Endodermal cell (in vitro differentiated cells): ENCODE measurements around the gene XIAP. TPM values are rescaled to one million over a fixed set of nuclear protein-coding genes. Genes with fewer than 3 reads are reported as not detected.

ENCODE experiments used
- DNase-seq: peaks from one replicate; pipeline ENCODE4 v3.0.0-alpha.2; 2017
- H3K27ac ChIP-seq: 2 replicates; pipeline ENCODE4 v1.5.1; 2013; ENCODE audit warnings: mild to moderate bottlenecking, low read depth, low read length, moderate library complexity
- H3K27me3 ChIP-seq: 2 replicates; pipeline ENCODE4 v1.6.1; 2013; ENCODE audit warnings: mild to moderate bottlenecking, low read length, moderate library complexity; ENCODE audit not compliant: insufficient read depth, control insufficient read depth, poor library complexity, severe bottlenecking
- H3K36me3 ChIP-seq: 2 replicates; pipeline ENCODE4 v1.7.0; 2013; ENCODE audit warnings: mild to moderate bottlenecking, low read length, moderate library complexity; ENCODE audit not compliant: control insufficient read depth, insufficient read depth
- H3K4me1 ChIP-seq: one replicate; pipeline ENCODE4 v1.7.0; 2013; ENCODE audit warnings: low read length; ENCODE audit not compliant: control insufficient read depth, insufficient read depth
- H3K4me3 ChIP-seq: 2 replicates; pipeline ENCODE4 v1.5.1; 2013; ENCODE audit warnings: mild to moderate bottlenecking, low read length, moderate library complexity
- H3K9ac ChIP-seq: 2 replicates; pipeline ENCODE4 v1.6.1; 2013; ENCODE audit warnings: mild to moderate bottlenecking, low read length, moderate library complexity; ENCODE audit not compliant: poor library complexity, severe bottlenecking; ENCODE audit errors: extremely low read depth
- H3K9me3 ChIP-seq: 2 replicates; pipeline ENCODE4 v1.6.1; 2013; ENCODE audit warnings: mild to moderate bottlenecking, low read length, moderate library complexity; ENCODE audit not compliant: control insufficient read depth
- H3K27ac Mint-ChIP-seq: 2 replicates; pipeline ENCODE4 v1.8.0; 2020; ENCODE audit warnings: mixed read lengths
- H3K27me3 Mint-ChIP-seq: 2 replicates; pipeline ENCODE4 v1.8.0; 2021; ENCODE audit warnings: mild to moderate bottlenecking, mixed read lengths; ENCODE audit not compliant: insufficient read depth
- H3K36me3 Mint-ChIP-seq: 2 replicates; pipeline ENCODE4 v1.8.0; 2020; ENCODE audit warnings: low read depth, mixed read lengths
- H3K4me1 Mint-ChIP-seq: 2 replicates; pipeline ENCODE4 v1.8.0; 2020; ENCODE audit warnings: mixed read lengths
- H3K4me3 Mint-ChIP-seq: 2 replicates; pipeline ENCODE4 v1.8.0; 2020; ENCODE audit warnings: mild to moderate bottlenecking, moderate library complexity, mixed read lengths
- H3K9me3 Mint-ChIP-seq: 2 replicates; pipeline ENCODE4 v1.8.0; 2020; ENCODE audit warnings: mild to moderate bottlenecking, mixed read lengths
- WGBS, 2 experiments: methylation state at CpG; one replicate each; pipeline versions ENCODE4 v1.1.5 to v1.1.7; 2013; ENCODE audit warnings: missing lambda C conversion rate in 2 of 2, mixed read lengths in 1 of 2; ENCODE audit not compliant: insufficient coverage in 1 of 2, insufficient read length in 1 of 2; 5-methylcytosine and 5-hydroxymethylcytosine counted together
- total RNA-seq, 2 donors: library from RNA; stranded (reverse); fragmentation: NEBNext Ultra II Directional in 1 of 2; extraction: Animal tissue kit (Norgen Biotek cat#: 25700) in 1 of 2; gene quantifications; 2 replicates in 1 of 2; 3 replicates in 1 of 2; pipeline ENCODE4 v1.2.1, GENCODE V29; 2021
- TF ChIP-seq, protein P1 (sequence below): fragments of 200-600 bp; sonication (generic); conservative IDR thresholded peaks from 2 replicates; pipeline ENCODE4 v1.5.0; 2021; ENCODE audit warnings: antibody characterized with exemption, mild to moderate bottlenecking

XIAP gene
- total RNA-seq, 2 donors from 2014 or later: 59.1 to 59.8 TPM

DNA sequence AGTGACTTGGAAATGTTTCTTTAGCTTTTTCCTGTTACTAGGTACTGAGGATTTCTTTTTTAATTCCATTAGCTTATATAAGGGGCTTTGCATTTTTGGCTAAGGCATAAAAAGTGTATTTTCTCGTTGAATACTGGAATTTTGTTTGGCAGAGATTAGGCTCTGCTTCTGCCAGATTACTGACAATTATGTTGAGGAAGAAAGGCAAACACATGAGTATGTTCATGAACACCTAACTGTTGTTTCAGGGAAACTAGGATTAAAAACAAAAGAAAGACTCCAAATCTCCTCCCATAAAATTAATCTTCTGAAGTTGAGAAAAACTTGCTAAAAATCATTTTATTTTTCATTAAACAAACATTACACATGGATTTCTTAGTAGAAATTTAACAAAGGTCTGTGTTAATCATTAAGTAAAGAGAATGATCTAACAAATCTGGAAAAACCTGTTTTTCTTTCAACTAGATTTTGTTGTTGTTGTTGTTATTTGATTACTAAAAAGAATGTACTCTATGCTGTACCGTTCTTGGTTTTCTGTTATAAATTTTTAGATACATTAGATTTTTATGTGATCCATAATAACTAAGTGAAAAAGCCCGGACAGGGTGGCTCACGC lies 58.4 kb downstream of the XIAP start:
- no peaks in the 10 kb centered on the region for H3K4me1 Mint-ChIP-seq
- no peak overlapping the region for H3K9ac ChIP-seq
- no peaks in the 10 kb centered on the region for H3K36me3 ChIP-seq
- H3K27ac ChIP-seq: no peak overlapping the region
- no peaks in the 10 kb centered on the region for H3K27me3 Mint-ChIP-seq
- TF ChIP-seq, protein P1, sequence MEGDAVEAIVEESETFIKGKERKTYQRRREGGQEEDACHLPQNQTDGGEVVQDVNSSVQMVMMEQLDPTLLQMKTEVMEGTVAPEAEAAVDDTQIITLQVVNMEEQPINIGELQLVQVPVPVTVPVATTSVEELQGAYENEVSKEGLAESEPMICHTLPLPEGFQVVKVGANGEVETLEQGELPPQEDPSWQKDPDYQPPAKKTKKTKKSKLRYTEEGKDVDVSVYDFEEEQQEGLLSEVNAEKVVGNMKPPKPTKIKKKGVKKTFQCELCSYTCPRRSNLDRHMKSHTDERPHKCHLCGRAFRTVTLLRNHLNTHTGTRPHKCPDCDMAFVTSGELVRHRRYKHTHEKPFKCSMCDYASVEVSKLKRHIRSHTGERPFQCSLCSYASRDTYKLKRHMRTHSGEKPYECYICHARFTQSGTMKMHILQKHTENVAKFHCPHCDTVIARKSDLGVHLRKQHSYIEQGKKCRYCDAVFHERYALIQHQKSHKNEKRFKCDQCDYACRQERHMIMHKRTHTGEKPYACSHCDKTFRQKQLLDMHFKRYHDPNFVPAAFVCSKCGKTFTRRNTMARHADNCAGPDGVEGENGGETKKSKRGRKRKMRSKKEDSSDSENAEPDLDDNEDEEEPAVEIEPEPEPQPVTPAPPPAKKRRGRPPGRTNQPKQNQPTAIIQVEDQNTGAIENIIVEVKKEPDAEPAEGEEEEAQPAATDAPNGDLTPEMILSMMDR: no peak
- H3K4me1 ChIP-seq: no peaks in the 10 kb centered on the region
- H3K9me3 Mint-ChIP-seq: peaks cover 28% of the 10 kb centered on the region
- WGBS, 2 experiments: 93% methylated on average over 3 of the region's 4 CpGs; no CpG with 5 or more reads in 1 of the 2 experiments
- no peaks in the 10 kb centered on the region for H3K27me3 ChIP-seq
- no peaks in the 10 kb centered on the region for H3K36me3 Mint-ChIP-seq
- no peak overlapping the region for H3K4me3 Mint-ChIP-seq
- no peak for DNase-seq
- no peak overlapping the region for H3K4me3 ChIP-seq
- no peaks in the 10 kb centered on the region for H3K9me3 ChIP-seq
- no peak overlapping the region for H3K27ac Mint-ChIP-seq

DNA sequence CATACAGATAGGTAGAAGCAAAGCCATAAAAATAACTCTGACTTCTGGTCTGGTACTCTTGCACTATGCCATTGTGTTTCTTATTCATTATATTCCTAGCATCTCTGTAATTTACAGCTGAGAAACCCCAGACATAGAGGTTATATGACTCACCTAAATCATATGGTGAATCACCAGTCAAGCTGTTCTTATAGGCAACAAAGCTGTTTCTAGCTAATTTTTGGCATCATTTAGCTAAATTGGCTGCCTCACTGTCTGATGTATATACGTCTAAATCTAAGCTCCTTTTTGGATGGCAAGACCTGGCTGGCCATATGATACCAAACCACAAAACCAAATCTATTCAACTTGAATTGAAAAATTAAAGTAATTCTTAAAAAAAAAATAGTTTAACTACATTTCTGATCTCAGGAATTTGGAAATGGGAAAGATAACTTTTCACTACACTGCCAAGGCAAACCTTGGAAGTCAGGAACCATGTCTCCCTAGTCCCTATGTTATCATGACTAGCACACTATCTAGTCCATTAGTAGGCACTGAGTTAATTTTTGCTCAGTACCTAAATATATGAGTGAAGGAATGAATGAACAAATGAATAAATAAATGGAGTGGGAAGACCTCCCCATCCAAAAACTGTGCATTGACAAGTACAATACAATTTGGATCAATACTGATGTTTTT lies 60.4 kb downstream of the XIAP start:
- no peaks in the 10 kb centered on the region for H3K36me3 Mint-ChIP-seq
- Histone ChIP-seq H3K4me3 (no peak overlapping the region), H3K27me3 (no peaks in the 10 kb centered on the region), H3K9ac (no peak overlapping the region), H3K27ac (no peak overlapping the region), H3K36me3 (no peaks in the 10 kb centered on the region), H3K9me3 (no peaks in the 10 kb centered on the region), H3K4me1 (no peaks in the 10 kb centered on the region)
- no CpG with 5 or more reads among the region's 1 CpG for WGBS, 2 experiments
- no peaks in the 10 kb centered on the region for H3K27me3 Mint-ChIP-seq
- TF ChIP-seq, protein P1: no peak
- no peak overlapping the region for H3K4me3 Mint-ChIP-seq
- DNase-seq: no peak
- H3K9me3 Mint-ChIP-seq: peaks cover 38% of the 10 kb centered on the region
- no peak overlapping the region for H3K27ac Mint-ChIP-seq
- no peaks in the 10 kb centered on the region for H3K4me1 Mint-ChIP-seq

DNA sequence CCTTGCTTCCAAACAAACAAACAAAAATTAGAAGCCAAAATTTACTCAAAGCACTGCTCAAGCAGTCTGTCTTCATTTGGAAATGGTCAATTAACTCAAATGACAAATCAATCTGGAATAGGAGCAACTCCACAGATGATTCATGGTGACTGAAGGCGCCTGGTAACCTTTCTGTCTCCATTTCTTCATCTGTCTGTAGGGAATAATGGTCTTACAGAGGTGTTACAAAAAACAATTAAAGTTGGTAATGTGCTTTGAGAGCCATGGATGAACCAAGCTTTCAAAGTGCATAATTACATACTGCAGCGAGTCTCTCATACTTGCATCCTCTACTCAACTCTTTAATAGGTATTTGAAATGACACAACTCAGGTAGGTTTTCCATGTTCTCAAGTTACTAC lies 63.4 kb downstream of the XIAP start:
- no peak for DNase-seq
- H3K9me3 Mint-ChIP-seq: peaks cover 40% of the 10 kb centered on the region
- H3K4me3 ChIP-seq: no peak overlapping the region
- no peaks in the 10 kb centered on the region for H3K27me3 ChIP-seq
- WGBS, 2 experiments: 95% methylated on average over 2 of the region's 2 CpGs; no CpG with 5 or more reads in 1 of the 2 experiments
- TF ChIP-seq, protein P1: no peak
- H3K9ac ChIP-seq: no peak overlapping the region
- no peaks in the 10 kb centered on the region for H3K4me1 ChIP-seq
- H3K4me3 Mint-ChIP-seq: no peak overlapping the region
- no peaks in the 10 kb centered on the region for H3K4me1 Mint-ChIP-seq
- H3K9me3 ChIP-seq: no peaks in the 10 kb centered on the region
- no peaks in the 10 kb centered on the region for H3K36me3 ChIP-seq
- H3K27ac Mint-ChIP-seq: no peak overlapping the region
- H3K27ac ChIP-seq: no peak overlapping the region
- no peaks in the 10 kb centered on the region for H3K36me3 Mint-ChIP-seq
- no peaks in the 10 kb centered on the region for H3K27me3 Mint-ChIP-seq
